ENCODE measurements around the gene CRISPLD2.

The CRISPLD2 gene

DNA sequence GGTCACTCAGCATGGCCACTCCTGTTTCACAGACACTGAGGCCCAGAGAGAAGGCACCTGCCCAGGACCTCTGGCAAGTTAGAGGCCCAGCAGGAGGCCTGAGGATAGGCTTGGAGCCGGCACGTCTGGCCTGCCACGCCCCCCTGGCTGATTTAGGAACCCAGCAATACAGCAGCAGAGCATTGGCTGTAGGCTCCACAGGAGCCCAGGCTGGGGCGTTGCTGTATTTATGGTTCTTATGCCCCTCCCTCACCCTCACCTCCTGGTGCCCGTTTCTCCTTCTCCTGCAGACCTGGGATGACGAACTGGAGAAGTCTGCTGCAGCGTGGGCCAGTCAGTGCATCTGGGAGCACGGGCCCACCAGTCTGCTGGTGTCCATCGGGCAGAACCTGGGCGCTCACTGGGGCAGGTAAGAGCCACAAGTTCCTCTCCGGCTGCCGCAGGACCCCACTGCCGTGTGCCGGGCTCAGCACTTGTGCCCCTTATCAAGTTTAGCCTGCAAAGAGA is 25.8 kb downstream of the CRISPLD2 start:
- no peak for DNase-seq
- no peaks in the 10 kb centered on the region for H4K20me1 ChIP-seq (ENCODE audit: insufficient read depth, low read length)
- TF ChIP-seq EZH2 (optimal IDR thresholded peaks at IDR 0.05; ENCODE audit: low read depth, low read length): no peak
- TF ChIP-seq EZH2phosphoT487 (IDR thresholded peaks at IDR 0.05; ENCODE audit: low read length): no peak
- TF ChIP-seq, protein P1, sequence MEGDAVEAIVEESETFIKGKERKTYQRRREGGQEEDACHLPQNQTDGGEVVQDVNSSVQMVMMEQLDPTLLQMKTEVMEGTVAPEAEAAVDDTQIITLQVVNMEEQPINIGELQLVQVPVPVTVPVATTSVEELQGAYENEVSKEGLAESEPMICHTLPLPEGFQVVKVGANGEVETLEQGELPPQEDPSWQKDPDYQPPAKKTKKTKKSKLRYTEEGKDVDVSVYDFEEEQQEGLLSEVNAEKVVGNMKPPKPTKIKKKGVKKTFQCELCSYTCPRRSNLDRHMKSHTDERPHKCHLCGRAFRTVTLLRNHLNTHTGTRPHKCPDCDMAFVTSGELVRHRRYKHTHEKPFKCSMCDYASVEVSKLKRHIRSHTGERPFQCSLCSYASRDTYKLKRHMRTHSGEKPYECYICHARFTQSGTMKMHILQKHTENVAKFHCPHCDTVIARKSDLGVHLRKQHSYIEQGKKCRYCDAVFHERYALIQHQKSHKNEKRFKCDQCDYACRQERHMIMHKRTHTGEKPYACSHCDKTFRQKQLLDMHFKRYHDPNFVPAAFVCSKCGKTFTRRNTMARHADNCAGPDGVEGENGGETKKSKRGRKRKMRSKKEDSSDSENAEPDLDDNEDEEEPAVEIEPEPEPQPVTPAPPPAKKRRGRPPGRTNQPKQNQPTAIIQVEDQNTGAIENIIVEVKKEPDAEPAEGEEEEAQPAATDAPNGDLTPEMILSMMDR (IDR thresholded peaks at IDR 0.05; ENCODE audit: low read length): no peak

GRCh38 chr16:84847564-84848355 is 28.0 kb downstream of the CRISPLD2 start:
- TF ChIP-seq, protein P1 (IDR thresholded peaks at IDR 0.05; ENCODE audit: low read length): no peak
- TF ChIP-seq EZH2phosphoT487 (IDR thresholded peaks at IDR 0.05; ENCODE audit: low read length) (no peak), EZH2 (optimal IDR thresholded peaks at IDR 0.05; ENCODE audit: low read depth, low read length) (no peak)
- no peaks in the 10 kb centered on the region for H3K4me1 ChIP-seq (ENCODE audit: low read length)
- H2AFZ ChIP-seq (ENCODE audit: low read length): no peak overlapping the region
- H3F3A ChIP-seq (ENCODE audit: insufficient read depth, low read length): no peaks in the 10 kb centered on the region
- H3K27ac ChIP-seq (ENCODE audit: low read length): no peak overlapping the region
- H3K27me3 ChIP-seq (replicated peaks; ENCODE audit: insufficient read depth, low read length): peaks cover 71% of the 10 kb centered on the region
- H3K79me2 ChIP-seq (ENCODE audit: low read length): no peaks in the 10 kb centered on the region
- DNase-seq: no peak
- no peaks in the 10 kb centered on the region for H3K9me2 ChIP-seq (replicated peaks; ENCODE audit: insufficient read depth, low read length)
- H3K4me2 ChIP-seq (ENCODE audit: low read depth, low read length): no peak overlapping the region
- no peaks in the 10 kb centered on the region for H4K20me1 ChIP-seq (ENCODE audit: insufficient read depth, low read length)
- no peaks in the 10 kb centered on the region for H3K9me3 ChIP-seq (replicated peaks; ENCODE audit: insufficient read depth, low read length)
- no peaks in the 10 kb centered on the region for H3K36me3 ChIP-seq (replicated peaks; ENCODE audit: insufficient read depth, low read length)
- no peak overlapping the region for H3K4me3 ChIP-seq (ENCODE audit: low read length)
- no peak overlapping the region for H3K9ac ChIP-seq (ENCODE audit: low read length)

More for the DNA sequence above, 25.8 kb downstream of the CRISPLD2 start:
- Histone ChIP-seq H3K27ac (ENCODE audit: low read length) (no peak overlapping the region), H3F3A (ENCODE audit: insufficient read depth, low read length) (no peaks in the 10 kb centered on the region), H3K9me2 (replicated peaks; ENCODE audit: insufficient read depth, low read length) (no peaks in the 10 kb centered on the region), H3K36me3 (replicated peaks; ENCODE audit: insufficient read depth, low read length) (no peaks in the 10 kb centered on the region), H3K27me3 (replicated peaks; ENCODE audit: insufficient read depth, low read length) (peaks cover 79% of the 10 kb centered on the region), H2AFZ (ENCODE audit: low read length) (no peak overlapping the region), H3K4me3 (ENCODE audit: low read length) (no peak overlapping the region), H3K9me3 (replicated peaks; ENCODE audit: insufficient read depth, low read length) (no peaks in the 10 kb centered on the region), H3K4me2 (ENCODE audit: low read depth, low read length) (no peak overlapping the region), H3K79me2 (ENCODE audit: low read length) (no peaks in the 10 kb centered on the region), H3K9ac (ENCODE audit: low read length) (no peak overlapping the region), H3K4me1 (ENCODE audit: low read length) (no peaks in the 10 kb centered on the region)

GRCh38 chr16:84848986-84849634 is 29.3 kb downstream of the CRISPLD2 start:
- no peak overlapping the region for H3K4me2 ChIP-seq (ENCODE audit: low read depth, low read length)

More at GRCh38 chr16:84848986-84849634, 29.3 kb downstream of the CRISPLD2 start:
- TF ChIP-seq EZH2 (optimal IDR thresholded peaks at IDR 0.05; ENCODE audit: low read depth, low read length) (no peak), EZH2phosphoT487 (IDR thresholded peaks at IDR 0.05; ENCODE audit: low read length) (no peak)
- TF ChIP-seq, protein P1 (IDR thresholded peaks at IDR 0.05; ENCODE audit: low read length): no peak
- Histone ChIP-seq H4K20me1 (ENCODE audit: insufficient read depth, low read length) (no peaks in the 10 kb centered on the region), H3K36me3 (replicated peaks; ENCODE audit: insufficient read depth, low read length) (no peaks in the 10 kb centered on the region), H2AFZ (ENCODE audit: low read length) (no peak overlapping the region), H3K4me1 (ENCODE audit: low read length) (no peaks in the 10 kb centered on the region), H3K4me3 (ENCODE audit: low read length) (no peak overlapping the region), H3F3A (ENCODE audit: insufficient read depth, low read length) (no peaks in the 10 kb centered on the region), H3K79me2 (ENCODE audit: low read length) (no peaks in the 10 kb centered on the region), H3K9ac (ENCODE audit: low read length) (no peak overlapping the region), H3K9me2 (replicated peaks; ENCODE audit: insufficient read depth, low read length) (no peaks in the 10 kb centered on the region), H3K9me3 (replicated peaks; ENCODE audit: insufficient read depth, low read length) (no peaks in the 10 kb centered on the region), H3K27me3 (replicated peaks; ENCODE audit: insufficient read depth, low read length) (peaks cover 65% of the 10 kb centered on the region), H3K27ac (ENCODE audit: low read length) (no peak overlapping the region)
- DNase-seq: no peak
